GM23248 (cell line): Measurements from ENCODE around the gene DYRK1A. TPM values are rescaled to one million over a fixed set of nuclear protein-coding genes. Genes with fewer than 3 reads are reported as not detected.

Experiments used
- DNase-seq: peaks from one replicate; pipeline ENCODE4 v3.0.0-alpha.2; 2015
- H2AFZ ChIP-seq: fragments of 200-600 bp; sonication (generic); 2 replicates; pipeline ENCODE4 v1.6.1; 2016; ENCODE audit warnings: antibody characterized with exemption
- H3F3A ChIP-seq: fragments of 200-600 bp; sonication (generic); 2 replicates; pipeline ENCODE4 v1.6.1; 2016; ENCODE audit warnings: mild to moderate bottlenecking, antibody characterized with exemption, mixed run types; ENCODE audit not compliant: insufficient read depth
- H3K27ac ChIP-seq: fragments of 200-600 bp; sonication (generic); 2 replicates; pipeline ENCODE4 v1.5.1; 2016; ENCODE audit warnings: mild to moderate bottlenecking
- H3K27me3 ChIP-seq: fragments of 200-600 bp; sonication (generic); replicated peaks from 2 replicates; pipeline ENCODE4 v1.6.1; 2016; ENCODE audit warnings: mild to moderate bottlenecking; ENCODE audit not compliant: insufficient read depth
- H3K36me3 ChIP-seq: fragments of 200-600 bp; sonication (generic); 2 replicates; pipeline ENCODE4 v1.6.1; 2016; ENCODE audit warnings: low read depth, mild to moderate bottlenecking
- H3K4me1 ChIP-seq: fragments of 200-600 bp; sonication (generic); 2 replicates; pipeline ENCODE4 v1.6.1; 2016; ENCODE audit warnings: mild to moderate bottlenecking; ENCODE audit not compliant: insufficient read depth
- H3K4me2 ChIP-seq: fragments of 200-600 bp; sonication (generic); one replicate; pipeline ENCODE4 v1.6.1; 2016; ENCODE audit warnings: mild to moderate bottlenecking; ENCODE audit not compliant: unreplicated experiment
- H3K4me3 ChIP-seq: fragments of 200-600 bp; sonication (generic); 2 replicates; pipeline ENCODE4 v1.5.1; 2016; ENCODE audit warnings: mild to moderate bottlenecking
- H3K79me2 ChIP-seq: fragments of 200-600 bp; sonication (generic); 2 replicates; pipeline ENCODE4 v1.6.1; 2016; ENCODE audit warnings: mild to moderate bottlenecking; ENCODE audit not compliant: insufficient read depth
- H3K9ac ChIP-seq: fragments of 200-600 bp; sonication (generic); 2 replicates; pipeline ENCODE4 v1.6.1; 2016; ENCODE audit warnings: mild to moderate bottlenecking
- H3K9me2 ChIP-seq: fragments of 200-600 bp; sonication (generic); 2 replicates; pipeline ENCODE4 v1.6.1; 2016; ENCODE audit warnings: mixed run types, mild to moderate bottlenecking, moderate library complexity; ENCODE audit not compliant: insufficient read depth
- H3K9me3 ChIP-seq: fragments of 200-600 bp; sonication (generic); one replicate; pipeline ENCODE4 v1.6.1; 2017; ENCODE audit warnings: low read depth
- H4K20me1 ChIP-seq: fragments of 200-600 bp; sonication (generic); 2 replicates; pipeline ENCODE4 v1.6.0; 2016; ENCODE audit not compliant: insufficient read depth
- EZH2 ChIP-seq: fragments of 200-600 bp; sonication (generic); IDR thresholded peaks from 2 replicates; pipeline ENCODE4 v1.6.1; 2018; ENCODE audit warnings: antibody characterized with exemption, mild to moderate bottlenecking; ENCODE audit not compliant: insufficient read depth, poor library complexity, severe bottlenecking
- EZH2phosphoT487 ChIP-seq: fragments of 200-600 bp; sonication (generic); IDR thresholded peaks from 2 replicates; pipeline ENCODE4 v1.6.1; 2018; ENCODE audit warnings: antibody characterized with exemption, moderate library complexity, mild to moderate bottlenecking, low read depth; ENCODE audit not compliant: insufficient read depth
- WGBS, 2 experiments: methylation state at CpG; one replicate each; pipeline ENCODE4 v1.1.6; 2015 to 2017; ENCODE audit warnings: low lambda C conversion rate in 2 of 2, low coverage in 1 of 2; ENCODE audit errors: missing lambda C conversion rate in 2 of 2; 5-methylcytosine and 5-hydroxymethylcytosine counted together
- in situ Hi-C: fragments of 300-500 bp; cut with MboI; formaldehyde crosslinking; loops from 2 replicates; pipeline ENCODE4 v1.15.0; 2020
- polyA plus RNA-seq: library from polyadenylated mRNA; unstranded; fragments of >200 nt; fragmentation: Nextera tagmentation; extraction: Ambion mirVana; gene quantifications from 2 replicates; pipeline ENCODE4 v1.2.1, GENCODE V29; 2016
- total RNA-seq: library from RNA; depleted of rRNA; stranded (reverse); fragments of >200 nt; shearing (Covaris generic); gene quantifications from 2 replicates; pipeline ENCODE4 v1.2.3, GENCODE V29; 2014

The DYRK1A gene
- total and polyA plus RNA-seq, 2 experiments from 2014 or later = 2.5 to 41.3 TPM

- H3K9me3 ChIP-seq = no peaks in the 10 kb centered on the region
Observed at GRCh38 chr21:37331411-37331810, 35.2 kb upstream of the DYRK1A start.

GRCh38 chr21:37335053-37335452, 31.5 kb upstream of the DYRK1A start:
- H3K9me2 ChIP-seq = no peaks in the 10 kb centered on the region
- TF ChIP-seq EZH2phosphoT487 (no peak), EZH2 (no peak)
- no peak for DNase-seq
- H3K36me3 ChIP-seq = no peaks in the 10 kb centered on the region
- no peak overlapping the region for H3K4me3 ChIP-seq
- WGBS, 2 experiments = 81 to 85% methylated on average over 5 of the region's 5 CpGs
- H3K4me2 ChIP-seq = no peak overlapping the region
- H2AFZ ChIP-seq = no peak overlapping the region; the same call in 1 of the 2 replicates
- H3K27me3 ChIP-seq = no peaks in the 10 kb centered on the region
- peaks cover 21% of the 10 kb centered on the region for H3F3A ChIP-seq
- peaks cover 23% of the 10 kb centered on the region for H3K4me1 ChIP-seq
- H3K27ac ChIP-seq = no peak overlapping the region
- H3K79me2 ChIP-seq = no peaks in the 10 kb centered on the region
- no peaks in the 10 kb centered on the region for H3K9me3 ChIP-seq
- no peak overlapping the region for H3K9ac ChIP-seq
- in situ Hi-C loops = no loop called here
- H4K20me1 ChIP-seq = no peaks in the 10 kb centered on the region

More at GRCh38 chr21:37331411-37331810, 35.2 kb upstream of the DYRK1A start:
- in situ Hi-C loops = no loop called here
- Histone ChIP-seq H3K27ac (no peak overlapping the region), H3K36me3 (no peaks in the 10 kb centered on the region), H3K4me2 (no peak overlapping the region), H3K4me1 (no peaks in the 10 kb centered on the region), H3K9me2 (no peaks in the 10 kb centered on the region), H3F3A (no peaks in the 10 kb centered on the region), H4K20me1 (no peaks in the 10 kb centered on the region), H3K4me3 (no peak overlapping the region), H2AFZ (no peak overlapping the region), H3K9ac (no peak overlapping the region), H3K27me3 (no peaks in the 10 kb centered on the region), H3K79me2 (no peaks in the 10 kb centered on the region)
- no peak for TF ChIP-seq EZH2phosphoT487
- no peak for TF ChIP-seq EZH2
- WGBS, 2 experiments = 70 to 73% methylated on average over 4 of the region's 4 CpGs
- no peak for DNase-seq

GRCh38 chr21:37337179-37337578, 29.4 kb upstream of the DYRK1A start:
- Histone ChIP-seq H3K27ac (peak overlapping the region; percentile 95; the same call in 1 of the 2 replicates), H3F3A (peaks cover 33% of the 10 kb centered on the region), H3K36me3 (no peaks in the 10 kb centered on the region), H4K20me1 (no peaks in the 10 kb centered on the region), H3K4me3 (no peak overlapping the region), H3K9me2 (no peaks in the 10 kb centered on the region), H3K4me2 (no peak overlapping the region), H2AFZ (no peak overlapping the region), H3K9me3 (no peaks in the 10 kb centered on the region), H3K79me2 (no peaks in the 10 kb centered on the region), H3K27me3 (no peaks in the 10 kb centered on the region), H3K4me1 (peaks cover 38% of the 10 kb centered on the region), H3K9ac (no peak overlapping the region)
- TF ChIP-seq EZH2phosphoT487 = no peak
- no peak for TF ChIP-seq EZH2
- DNase-seq = no peak
- 94 to 96% methylated on average over 4 of the region's 4 CpGs for WGBS, 2 experiments
- in situ Hi-C loops = no loop called here

GRCh38 chr21:37337831-37338230, 28.7 kb upstream of the DYRK1A start:
- in situ Hi-C loops = no loop called here
- no peaks in the 10 kb centered on the region for H3K9me3 ChIP-seq
- no peaks in the 10 kb centered on the region for H3K36me3 ChIP-seq
- no peaks in the 10 kb centered on the region for H3K9me2 ChIP-seq
- no peaks in the 10 kb centered on the region for H3K27me3 ChIP-seq
- TF ChIP-seq EZH2 (no peak), EZH2phosphoT487 (no peak)
- peak overlapping the region; percentile 49 for H3K4me2 ChIP-seq
- peak overlapping the region; percentile 76 for H3K9ac ChIP-seq
- WGBS, 2 experiments = 78 to 82% methylated on average over 2 of the region's 2 CpGs
- H3K27ac ChIP-seq = peak overlapping the region; percentile 95
- no peaks in the 10 kb centered on the region for H3K79me2 ChIP-seq
- DNase-seq = peak; percentile 30
- H3K4me3 ChIP-seq = no peak overlapping the region
- H3K4me1 ChIP-seq = peaks cover 39% of the 10 kb centered on the region
- no peaks in the 10 kb centered on the region for H4K20me1 ChIP-seq
- 0 out of 2 replicates have a peak overlapping the region, but pooled peaks have one; percentile 78 for H2AFZ ChIP-seq
- H3F3A ChIP-seq = peaks cover 33% of the 10 kb centered on the region
